GM12801 (cell line): ENCODE measurements around the gene ZNF283.

Experiments
- CTCF ChIP-seq: IDR thresholded peaks from one replicate; pipeline ENCODE4 v1.5.1; 2011; ENCODE audit warnings: control low read depth; ENCODE audit not compliant: insufficient read length; ENCODE audit errors: extremely low read depth

ZNF283 gene

GRCh38 chr19:43790587-43790986 is 36.5 kb upstream of the ZNF283 start:
- no peak for TF ChIP-seq CTCF

- no peak for TF ChIP-seq CTCF
Observed at GRCh38 chr19:43797118-43797517, 30.0 kb upstream of the ZNF283 start.

- TF ChIP-seq CTCF = no peak
Observed at GRCh38 chr19:43797556-43797955, 29.6 kb upstream of the ZNF283 start.

GRCh38 chr19:43798026-43798545 is 29.0 kb upstream of the ZNF283 start:
- TF ChIP-seq CTCF = no peak

GRCh38 chr19:43798546-43799409 is 28.3 kb upstream of the ZNF283 start:
- TF ChIP-seq CTCF = no peak

- no peak for TF ChIP-seq CTCF
Observed at GRCh38 chr19:43799502-43800142, 27.5 kb upstream of the ZNF283 start.

- TF ChIP-seq CTCF = no peak
Observed at GRCh38 chr19:43802216-43802951, 24.7 kb upstream of the ZNF283 start, which contains the start of gene LYPD5. LYPD5 (minus strand) TSS chr19:43802447; CDS start chr19:43802380, 67 bp downstream.
